NCI-H1694 treated with DMSO at 0.1 percent for 48 hours (cell line): ENCODE data around the gene PSMA2.

Experiments
- DNase-seq: peaks from one replicate; lab custom pipeline; 2025; lab: John Stamatoyannopoulos, UW

The PSMA2 gene

DNA sequence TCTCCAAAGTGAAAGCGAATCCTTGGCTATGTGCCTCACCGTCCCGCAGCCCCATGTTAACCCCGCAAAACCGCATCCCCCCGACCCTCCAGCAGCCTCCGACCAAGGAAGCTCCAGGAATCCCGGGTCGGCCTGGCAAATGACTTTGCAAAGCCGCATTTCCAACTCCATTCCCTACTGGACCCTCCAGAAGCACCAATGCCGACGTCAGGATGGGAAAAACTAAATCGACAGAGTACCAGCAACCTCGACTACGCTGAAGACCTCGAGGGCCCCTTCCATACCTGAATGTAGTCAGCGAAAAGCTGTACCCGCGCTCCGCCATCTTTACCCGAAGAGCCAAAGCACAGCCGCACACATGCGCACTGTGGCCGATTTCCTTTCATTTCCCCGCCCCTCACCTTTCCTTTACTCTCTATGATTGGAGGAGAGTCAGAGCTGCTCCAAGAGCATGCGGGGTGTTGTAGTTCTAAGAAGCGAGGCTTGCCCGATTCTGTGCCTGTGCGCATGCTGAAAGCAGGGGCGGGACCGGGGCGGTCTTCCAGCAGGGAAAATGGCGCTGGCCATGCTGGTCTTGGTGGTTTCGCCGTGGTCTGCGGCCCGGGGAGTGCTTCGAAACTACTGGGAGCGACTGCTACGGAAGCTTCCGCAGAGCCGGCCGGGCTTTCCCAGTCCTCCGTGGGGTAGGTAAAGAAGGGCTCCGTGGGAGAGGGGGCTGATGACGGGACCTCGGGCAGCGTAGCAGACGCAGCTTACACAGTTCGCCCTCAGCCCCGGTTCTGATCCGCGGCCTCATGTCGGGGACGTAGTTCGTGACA is at the start of gene PSMA2, which contains the start of gene MRPL32:
Gene PSMA2, minus strand, starts transcription at position 341 of the 818 bp plus-strand sequence. Its CDS starts 16 bp downstream, at position 325.
Gene MRPL32, plus strand, starts transcription at position 543 of the 818 bp plus-strand sequence. Its CDS starts 11 bp downstream, at position 554.
- peak; percentile 98 for DNase-seq

- no peak for DNase-seq
These were observed 49.6 kb upstream of the PSMA2 start for GRCh38 chr7:42981601-42982000.

GRCh38 chr7:42980514-42980913 is 48.5 kb upstream of the PSMA2 start:
- no peak for DNase-seq

GRCh38 chr7:42980084-42980483 is 48.1 kb upstream of the PSMA2 start:
- DNase-seq = no peak

GRCh38 chr7:42978496-42978895 is 46.5 kb upstream of the PSMA2 start:
- no peak for DNase-seq

DNA sequence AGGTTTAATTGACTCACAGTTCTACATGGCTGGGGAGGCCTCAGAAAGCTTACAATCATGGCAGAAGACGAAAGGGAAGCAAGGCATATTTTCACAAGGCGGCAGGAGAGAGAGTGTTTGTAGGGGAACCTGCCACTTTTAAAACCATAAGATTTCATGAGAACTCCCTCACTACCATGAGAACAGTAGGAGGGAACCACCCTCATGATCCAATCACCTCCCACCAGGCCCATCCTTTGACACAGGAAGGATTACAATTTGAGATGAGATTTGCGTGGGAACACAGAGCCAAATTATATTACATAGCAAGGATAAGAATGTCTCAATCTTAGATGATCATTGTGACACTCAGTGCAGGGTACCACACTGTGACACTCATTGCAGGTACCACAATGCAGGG is 44.4 kb upstream of the PSMA2 start:
- no peak for DNase-seq

- no peak for DNase-seq
These were observed 40.9 kb upstream of the PSMA2 start for GRCh38 chr7:42972699-42973500.

DNA sequence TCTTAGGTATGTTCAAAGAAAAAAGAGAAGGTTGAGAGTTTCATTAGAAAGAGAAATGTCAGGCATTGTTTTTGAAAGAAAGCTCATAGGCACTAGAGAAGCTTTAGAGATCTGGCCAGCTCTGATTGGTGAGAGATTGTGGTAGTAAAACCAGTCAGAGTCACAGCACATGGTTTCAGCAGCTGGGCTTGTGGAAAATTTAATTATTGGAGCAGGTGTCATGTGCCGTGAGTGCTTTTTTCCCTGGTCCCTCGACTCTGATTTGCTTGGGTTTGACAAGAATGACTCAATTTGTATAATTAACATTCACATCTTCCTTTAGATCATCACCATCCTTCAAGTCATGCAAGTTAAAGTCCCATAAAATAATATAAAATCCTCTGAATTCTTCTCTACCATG is 35.4 kb upstream of the PSMA2 start:
- no peak for DNase-seq

DNA sequence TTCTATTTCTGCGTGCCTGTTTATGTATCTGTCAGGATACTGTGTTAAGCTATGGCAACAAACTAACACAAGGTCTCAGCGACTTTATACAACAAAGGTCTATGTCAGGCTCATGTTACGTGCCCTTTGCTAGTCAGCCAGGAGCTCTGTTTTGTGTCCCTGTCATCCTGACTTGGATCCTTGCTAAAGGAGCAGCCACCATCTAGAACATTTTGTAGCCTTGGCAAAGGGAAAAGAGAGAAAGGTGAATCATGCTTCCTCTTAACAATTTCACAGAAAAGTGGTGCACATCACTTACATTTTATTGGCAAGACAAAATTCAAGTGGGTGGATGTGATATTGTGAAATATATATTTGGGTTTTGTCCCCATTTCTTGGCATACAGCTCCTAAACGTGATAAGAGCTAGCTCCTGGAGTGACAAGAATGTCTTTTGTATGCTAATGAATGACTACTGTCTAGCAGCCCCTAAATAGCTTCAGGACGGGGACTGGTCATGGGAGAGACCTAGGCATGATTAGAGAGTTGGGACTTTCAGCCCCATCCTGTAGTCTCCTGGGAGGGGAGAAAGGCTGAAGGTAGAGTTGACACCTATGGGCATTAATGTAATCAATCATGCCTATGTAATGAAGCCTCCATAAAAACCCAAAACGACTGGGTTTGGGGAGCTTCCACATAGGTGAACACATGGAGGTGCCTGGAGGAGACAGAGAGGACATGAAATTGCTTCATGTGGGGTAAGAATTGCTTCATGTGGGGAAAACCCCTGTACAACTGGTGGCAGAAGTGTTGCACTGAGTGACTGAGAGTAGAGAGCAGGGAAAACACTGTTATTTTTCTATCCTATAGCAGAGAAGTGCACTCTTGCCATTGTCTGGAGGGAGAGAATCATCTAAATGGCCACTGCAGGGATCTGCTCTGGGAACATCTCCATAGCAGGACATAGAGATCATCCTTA is 33.2 kb upstream of the PSMA2 start:
- DNase-seq = no peak

- DNase-seq = no peak
These were observed 32.3 kb upstream of the PSMA2 start for GRCh38 chr7:42964293-42964692.

DNA sequence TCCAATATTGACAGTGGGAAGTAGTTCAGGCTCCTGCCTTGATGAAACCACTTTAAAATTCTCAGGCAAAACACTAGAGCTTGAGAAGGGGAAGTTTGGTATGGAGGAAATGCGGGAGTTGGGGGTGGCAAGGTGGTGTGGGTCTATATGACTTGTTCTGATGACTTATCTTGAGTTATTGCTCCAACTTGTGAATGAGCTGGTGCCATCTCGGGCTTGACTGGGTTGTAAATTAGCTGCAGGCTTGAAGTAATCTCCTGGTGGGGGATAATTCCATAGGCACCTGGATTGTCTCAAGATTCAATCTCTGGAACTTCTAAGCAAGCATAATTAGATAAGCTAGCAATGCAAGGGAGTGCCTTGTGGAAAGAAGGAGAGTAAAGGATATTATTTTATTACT is 29.2 kb upstream of the PSMA2 start:
- DNase-seq = no peak

DNA sequence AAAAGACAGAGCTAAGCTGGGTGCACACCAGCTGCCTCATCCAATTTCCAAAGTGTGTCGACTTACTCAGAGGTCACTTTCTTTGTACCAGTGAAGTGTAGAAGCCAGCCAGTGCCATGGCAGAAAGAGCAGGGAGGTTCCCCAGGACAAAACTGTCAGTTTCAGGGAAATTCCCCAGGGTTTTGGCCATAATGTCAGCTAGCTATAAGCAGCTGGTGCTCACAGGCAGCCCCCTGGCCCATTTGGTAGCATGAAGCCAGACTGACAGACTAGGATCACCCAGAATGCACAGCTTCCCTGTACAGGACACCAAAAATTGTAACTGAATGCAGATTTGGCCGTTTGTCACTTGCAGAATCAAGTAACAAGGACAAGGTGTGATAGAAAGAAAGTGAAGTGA is 28.8 kb upstream of the PSMA2 start:
- DNase-seq = no peak

DNA sequence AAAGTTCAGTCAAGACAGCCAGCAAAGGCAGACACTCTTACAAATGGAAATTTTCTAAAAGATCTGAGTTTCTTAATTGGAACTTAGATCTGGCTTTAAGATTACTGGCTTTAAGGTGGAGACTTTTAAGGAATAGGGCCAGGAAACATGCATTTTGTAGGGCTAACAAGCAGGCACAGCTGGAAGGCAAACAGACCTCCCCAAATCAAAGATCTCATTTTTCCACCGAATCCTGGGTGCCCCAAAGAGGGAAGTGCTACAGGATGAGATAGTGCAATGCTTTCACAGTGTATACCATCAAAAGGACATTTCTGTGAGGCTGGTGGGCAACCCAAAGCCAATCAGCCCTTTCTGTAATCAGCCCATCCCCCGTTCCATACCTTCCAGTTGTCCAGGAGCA is 27.6 kb upstream of the PSMA2 start:
- no peak for DNase-seq

DNA sequence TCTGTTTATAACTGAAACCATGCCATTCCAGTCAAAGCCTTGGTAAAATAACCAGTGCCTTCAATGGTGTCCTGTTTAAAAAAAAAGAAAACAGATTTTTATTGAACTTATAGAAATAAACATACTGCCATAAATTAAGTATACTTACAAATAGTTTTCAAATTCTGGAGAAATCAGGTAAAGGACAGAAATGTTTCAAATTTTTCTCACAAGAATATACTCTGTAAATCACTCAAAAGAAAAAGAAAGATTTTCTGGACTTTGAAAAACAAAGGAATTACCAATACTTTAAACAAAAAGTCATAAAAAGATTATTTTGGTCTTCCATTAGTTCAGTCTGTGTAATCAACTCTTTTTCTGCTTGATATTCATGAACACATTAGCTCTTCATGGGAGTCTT is 24.1 kb upstream of the PSMA2 start:
- no peak for DNase-seq

DNA sequence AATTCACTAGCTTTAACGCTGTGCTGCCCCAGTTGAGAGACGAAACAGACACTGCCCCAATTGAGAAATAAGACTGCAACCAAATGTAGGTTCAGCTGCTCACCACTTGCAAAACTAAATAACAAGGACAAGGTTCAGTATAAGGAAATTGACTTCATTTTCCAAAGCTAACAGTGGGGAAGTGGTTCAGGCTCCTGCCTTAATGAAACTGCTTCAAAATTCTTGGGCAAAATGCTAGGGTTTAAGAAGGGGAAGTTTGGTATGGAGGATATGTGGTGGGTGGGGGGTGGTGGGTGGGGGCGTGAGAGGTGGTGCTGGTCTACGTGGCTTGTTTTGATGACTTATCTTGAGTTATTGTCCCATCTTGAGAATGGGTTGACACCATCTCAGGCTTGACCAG is 22.0 kb upstream of the PSMA2 start:
- DNase-seq = no peak

DNA sequence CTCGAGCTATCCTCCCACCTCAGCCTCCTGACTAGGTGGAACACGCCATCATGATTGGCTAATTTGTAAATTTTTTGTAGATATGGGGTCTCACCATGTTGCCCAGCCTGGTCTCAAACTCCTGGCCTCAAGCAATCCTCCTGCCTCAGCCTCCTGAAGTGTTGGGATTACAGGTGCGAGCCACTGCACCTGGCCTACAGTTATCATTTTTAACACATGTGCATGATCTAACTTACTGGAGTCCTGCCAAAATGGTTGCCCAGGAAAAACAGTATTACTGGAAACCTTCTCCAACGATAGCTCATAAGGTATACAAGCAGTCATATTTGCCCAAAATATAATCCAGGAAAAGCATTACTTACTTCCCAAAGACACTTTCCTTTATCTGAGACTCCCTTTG is 20.4 kb upstream of the PSMA2 start:
- no peak for DNase-seq

DNA sequence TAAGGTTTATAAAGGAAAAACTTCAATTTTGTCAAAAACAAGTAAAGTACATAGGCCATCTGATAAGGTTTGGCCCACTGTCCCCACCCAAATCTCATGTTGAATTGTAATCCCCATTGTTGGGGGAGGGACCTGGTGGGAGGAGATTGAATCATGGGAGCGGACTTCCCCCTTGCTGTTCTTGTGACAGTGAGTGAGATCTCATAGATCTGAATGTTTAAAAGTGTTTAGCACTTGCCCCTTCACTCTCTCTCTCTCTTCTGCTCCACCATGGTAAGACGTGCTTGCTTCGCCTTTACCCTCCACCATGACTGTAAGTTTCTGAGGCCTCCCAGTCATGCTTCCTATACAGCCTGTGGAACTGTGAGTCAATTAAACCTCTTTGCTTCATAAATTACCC is 18.4 kb upstream of the PSMA2 start:
- DNase-seq = no peak

- DNase-seq = no peak
These were observed 15.5 kb upstream of the PSMA2 start for GRCh38 chr7:42947521-42947920.

GRCh38 chr7:42946627-42946950 is 14.6 kb upstream of the PSMA2 start:
- no peak for DNase-seq

DNA sequence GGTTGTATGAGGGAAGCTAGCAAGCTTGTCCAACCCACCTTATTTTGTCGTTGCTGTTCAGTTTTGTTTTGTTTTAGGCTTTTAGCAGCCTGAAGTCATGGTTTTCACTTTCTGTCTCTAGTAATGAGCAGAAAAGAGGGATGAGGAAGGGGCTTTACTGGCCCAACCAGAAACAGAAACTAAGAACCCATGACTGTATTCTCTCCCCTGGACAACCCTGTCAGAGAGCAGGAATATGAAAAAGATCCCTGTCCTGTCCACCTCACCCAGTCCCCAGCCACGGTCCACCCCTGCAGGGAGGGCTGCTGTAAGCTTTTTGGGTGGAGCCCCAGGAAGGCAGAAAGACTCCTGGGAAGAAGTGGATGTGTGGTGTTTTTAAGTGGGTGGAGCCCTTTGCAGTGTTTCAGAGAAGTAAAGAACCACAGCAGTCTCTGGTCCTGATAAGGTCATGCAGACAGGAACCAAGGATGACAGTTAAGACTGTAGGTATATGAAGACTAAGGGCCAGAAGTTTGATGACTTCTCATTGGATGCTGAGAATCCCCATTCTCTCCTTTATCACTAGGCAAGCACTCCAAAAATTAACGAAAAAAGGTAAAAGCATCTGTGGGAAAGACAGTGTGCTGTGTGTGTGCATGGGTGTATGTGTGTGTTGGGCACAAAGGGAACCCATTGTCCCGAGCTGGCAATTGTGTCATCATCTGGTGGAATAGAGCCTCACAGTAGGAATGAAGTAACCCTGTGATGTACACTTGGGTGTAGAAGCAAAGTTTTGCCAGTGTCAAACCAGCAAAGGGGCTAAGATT is 14.1 kb upstream of the PSMA2 start:
- no peak for DNase-seq
